Fibroblast of upper back skin (primary cell): ENCODE results near the gene ANKRD44.
"Not testable (repeated sequence)": the region's sequence is repeated elsewhere in the genome, so short reads cannot be mapped to it uniquely, and the experiment has no call there.

Experiments
- DNase-seq: peaks from one replicate; pipeline ENCODE4 v3.0.0-alpha.2; 2013

Gene ANKRD44

DNA sequence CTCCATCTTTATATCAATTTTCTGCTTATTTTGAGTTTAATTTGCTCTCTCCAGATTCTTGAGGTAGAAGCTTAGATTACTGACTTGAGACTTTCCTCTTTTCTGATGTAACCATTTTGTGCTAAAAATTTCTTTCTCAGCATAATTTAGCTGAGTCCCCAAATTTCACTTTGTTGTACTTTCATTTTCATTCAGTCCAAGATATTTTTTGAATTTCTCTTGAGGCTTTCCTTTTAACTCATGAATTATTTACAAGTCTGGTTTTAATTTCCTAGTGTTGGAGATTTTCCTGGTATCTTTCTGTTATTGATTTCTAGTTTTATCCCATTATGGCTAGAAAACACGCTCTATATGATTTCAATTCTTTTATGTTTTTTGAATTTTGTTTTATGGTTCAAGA lies 239.4 kb downstream of the ANKRD44 start:
- DNase-seq = no peak

DNA sequence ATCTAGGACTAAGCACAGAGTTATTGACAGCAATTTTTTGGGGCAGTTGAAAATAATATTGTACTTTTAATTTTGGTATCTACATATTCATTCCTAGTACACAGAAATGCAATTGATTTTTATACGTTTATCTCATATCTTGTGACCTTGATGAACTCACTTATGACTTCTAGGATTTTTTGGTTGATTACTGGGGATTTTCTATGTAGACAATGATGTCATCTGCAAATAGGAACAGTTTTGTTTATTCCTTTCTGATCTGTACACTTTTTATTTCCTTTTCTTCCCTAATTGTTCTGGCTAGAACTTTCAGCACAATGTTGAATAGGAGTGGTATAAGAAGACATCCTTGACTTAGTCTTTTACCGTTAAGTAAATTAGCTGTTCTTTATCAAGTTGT lies 240.6 kb downstream of the ANKRD44 start:
- DNase-seq = no peak

DNA sequence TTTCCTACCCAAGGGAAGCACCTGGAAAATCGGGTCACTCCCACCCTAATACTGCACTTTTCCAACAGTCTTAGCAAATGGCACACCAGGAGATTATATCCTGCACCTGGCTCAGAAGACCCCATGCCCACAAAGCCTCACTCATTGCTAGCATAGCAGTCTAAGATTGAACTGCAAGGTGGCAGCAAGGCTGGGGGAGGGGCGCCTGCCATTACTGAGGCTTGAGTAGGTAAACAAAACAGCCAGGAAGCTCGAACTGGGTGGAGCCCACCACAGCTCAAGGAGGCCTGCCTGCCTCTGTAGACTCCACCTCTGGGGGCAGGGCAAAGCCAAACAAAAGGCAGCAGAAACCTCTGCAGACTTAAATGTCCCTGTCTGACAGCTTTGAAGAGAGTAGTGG lies 248.0 kb downstream of the ANKRD44 start:
- DNase-seq = not testable (repeated sequence)

DNA sequence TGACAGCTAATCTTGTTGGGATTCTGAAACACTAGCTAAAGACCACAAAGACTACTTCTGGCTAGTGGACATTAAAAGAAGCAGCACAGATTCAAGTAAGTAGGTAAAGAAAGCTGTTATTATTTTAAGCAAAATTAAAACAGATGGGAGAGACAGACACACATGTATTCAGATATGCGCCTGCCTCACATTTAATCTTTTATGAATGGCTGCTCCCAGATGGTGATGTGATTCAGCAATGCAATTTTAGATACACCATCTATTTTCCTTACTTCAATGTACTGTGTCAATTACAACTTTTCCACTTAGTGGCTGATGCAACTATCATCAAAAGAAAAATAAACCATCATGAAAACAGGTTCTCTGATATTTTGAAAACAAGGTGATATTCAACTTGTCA lies 251.1 kb downstream of the ANKRD44 start:
- peak; percentile 12 for DNase-seq

DNA sequence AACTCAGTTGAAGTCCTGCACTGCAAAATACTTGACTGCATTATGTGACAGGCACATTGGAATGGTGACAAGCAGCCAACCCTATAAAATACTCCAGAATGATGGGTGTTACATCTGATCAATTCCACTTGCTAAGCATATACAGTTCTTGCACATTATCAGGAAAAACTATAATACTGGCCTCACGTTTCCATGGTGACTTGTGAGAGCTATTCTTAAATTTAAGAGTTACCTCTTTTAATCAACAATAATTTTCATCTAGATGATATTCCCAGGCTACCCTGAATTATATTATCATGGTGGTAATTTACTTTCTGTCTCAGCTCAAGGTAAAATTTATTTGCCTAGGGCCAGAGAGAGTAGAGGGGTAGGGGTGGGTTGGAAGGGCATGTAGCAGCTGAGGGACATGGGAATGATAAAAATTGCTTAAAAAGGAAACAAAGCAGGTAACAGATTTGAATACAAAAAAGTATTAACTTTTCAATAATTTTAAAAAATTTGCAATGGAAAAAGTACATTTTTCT lies 251.7 kb downstream of the ANKRD44 start:
- no peak for DNase-seq

DNA sequence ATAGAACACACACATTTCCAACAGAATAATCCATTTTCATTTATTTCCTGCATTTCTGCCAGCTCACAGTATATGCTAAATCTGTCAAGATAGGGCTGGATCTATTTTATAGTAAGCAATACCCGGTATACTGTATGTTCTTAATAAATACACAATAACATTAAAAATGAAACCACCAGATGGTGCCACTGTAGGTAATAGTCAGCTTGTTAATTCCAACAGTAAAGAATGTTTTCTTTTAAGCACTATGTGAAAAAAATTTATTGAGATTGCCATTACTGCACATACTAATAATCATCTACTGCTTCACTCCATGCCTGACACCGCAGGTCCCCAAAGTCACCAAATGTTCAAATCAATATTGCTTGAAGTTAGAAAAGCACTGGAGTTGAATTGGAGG lies 252.6 kb downstream of the ANKRD44 start:
- DNase-seq = no peak

DNA sequence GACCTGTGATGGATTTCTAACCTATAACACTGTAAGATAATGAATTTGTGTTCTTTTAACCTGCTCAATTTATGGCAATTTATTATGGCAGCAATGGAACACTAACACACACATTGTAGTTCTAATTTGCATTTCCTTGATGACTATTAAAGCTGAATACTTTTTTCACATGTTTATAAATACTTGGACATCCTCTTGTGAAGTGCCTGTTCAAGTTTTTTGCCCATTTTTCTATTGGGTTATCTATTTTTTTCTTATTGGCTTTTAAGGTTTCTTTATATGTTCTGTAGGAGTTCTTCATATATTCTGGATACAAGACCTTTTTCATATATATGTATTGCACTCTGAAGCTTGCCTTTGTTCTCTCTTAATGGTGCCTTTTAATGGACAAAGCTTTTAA lies 255.5 kb downstream of the ANKRD44 start:
- DNase-seq = no peak

DNA sequence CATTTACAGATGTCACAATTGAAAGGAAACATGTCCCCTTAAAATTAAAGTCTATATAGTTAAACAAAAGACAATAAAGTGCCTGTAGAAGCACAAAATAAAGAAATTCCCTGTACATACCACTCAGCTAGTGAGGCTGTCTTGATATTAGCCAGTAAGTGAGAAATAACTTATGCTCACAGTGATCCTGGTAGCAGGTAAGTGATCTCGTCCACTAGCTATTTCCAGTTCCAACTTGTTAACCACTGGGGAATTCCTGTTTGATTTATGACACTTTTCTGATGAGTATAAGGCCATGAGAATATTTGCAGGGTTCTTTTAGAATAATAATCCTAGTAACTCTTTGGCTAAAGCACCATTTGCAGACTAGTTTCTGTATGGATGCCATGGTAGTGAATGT lies 256.1 kb downstream of the ANKRD44 start:
- peak; percentile 56 for DNase-seq

DNA sequence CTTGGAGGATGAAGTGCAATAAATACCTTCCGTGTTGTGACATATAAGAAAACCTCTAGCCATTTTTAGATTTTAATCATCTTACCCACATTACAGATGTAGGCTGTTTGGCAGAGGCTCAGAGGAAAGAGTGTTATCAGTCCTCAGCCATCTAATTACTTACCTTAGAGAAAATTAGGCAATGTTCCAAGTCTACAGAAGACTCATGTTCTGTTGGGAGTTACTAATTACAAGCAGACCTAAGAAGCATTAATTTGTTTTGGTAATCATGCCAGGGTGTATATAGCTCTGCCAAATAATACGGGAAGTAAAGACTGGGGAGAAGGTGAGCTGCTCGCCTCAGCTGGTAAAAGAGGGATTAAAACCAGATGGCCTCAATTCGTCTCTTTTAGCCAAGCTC lies 258.2 kb downstream of the ANKRD44 start:
- DNase-seq = peak; percentile 6

DNA sequence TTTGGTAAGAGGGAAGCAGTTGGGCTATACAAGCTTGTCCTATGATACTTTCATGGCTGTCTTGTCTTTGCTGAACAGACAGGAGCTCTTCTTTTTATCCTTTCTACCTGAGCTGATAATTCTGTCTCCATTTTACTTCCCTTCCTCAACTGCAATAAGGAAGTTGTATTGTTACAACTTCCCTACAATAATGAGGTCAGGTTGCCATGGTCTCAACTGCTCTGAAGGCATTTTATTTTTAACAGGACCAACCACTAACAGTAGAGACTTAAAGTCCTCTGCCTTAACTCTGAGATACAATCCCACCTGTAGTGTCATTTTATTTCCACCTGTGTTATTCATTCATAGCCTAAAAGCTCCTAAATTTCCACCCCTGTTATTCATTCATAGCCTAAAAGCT lies 265.5 kb downstream of the ANKRD44 start:
- no peak for DNase-seq

DNA sequence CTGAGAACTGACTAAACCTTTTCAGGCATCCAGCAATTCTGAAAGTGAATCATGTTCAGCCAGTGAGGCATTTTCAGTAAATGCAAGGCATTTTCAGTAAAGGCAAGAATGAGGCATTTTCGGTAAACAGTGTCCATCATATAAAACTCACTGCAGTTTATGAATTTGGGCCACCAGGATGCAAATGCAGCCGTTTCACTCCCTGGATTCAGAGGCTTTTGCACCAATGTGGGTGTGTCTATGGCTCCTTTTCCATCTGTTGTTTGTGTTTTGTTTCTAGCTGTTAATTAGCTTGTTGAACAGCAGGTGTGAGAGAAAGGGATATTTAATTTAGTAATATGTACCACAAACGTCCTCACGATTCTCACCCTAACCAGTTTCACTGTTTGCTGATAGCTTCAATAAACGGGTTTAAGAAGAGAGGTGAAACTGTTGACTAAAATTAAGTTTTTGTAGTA lies 267.8 kb downstream of the ANKRD44 start:
- no peak for DNase-seq

DNA sequence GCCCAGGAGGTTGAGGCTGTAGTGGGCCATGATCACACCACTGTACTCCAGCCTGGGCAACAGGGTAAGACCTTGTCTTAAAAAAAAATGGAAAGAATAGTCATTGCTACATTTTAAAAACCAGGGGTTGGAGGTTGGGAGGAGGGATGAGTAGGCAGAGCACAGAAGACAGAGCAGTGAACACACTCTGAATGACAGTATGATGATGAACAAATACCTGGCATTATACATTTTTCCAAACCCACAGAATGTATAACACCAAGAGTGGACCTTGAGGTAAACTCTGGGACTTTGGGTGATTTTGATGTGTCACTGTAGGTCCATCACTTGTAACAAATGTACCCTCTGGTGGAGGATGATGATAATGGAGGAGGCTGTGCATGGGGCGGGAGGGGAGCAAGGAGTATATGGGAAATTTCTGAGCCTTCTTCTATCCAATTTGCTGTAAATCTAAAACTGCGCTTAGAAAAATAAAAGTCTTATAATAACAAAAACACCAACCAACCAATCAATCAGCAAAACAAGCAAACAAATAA lies 272.6 kb downstream of the ANKRD44 start:
- peak; percentile 7 for DNase-seq

DNA sequence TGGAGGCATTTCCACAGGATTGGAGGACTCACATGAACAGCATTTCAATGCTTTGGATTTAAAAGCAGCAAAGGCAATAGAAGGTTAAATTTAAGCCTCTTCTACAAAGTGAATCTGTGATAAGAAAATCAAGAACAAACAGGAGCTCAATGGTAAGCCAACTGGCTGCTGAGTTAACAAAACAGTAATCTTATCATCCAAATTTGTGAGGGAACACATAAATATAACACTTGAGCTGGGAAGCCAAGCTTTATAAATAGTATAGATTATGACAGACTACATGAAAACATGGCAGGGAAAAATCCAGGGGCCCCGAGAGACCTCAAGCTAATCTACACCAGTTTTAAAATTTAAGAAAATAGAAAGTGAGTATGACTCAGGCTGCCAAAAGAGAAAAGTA lies 275.6 kb downstream of the ANKRD44 start:
- no peak for DNase-seq

DNA sequence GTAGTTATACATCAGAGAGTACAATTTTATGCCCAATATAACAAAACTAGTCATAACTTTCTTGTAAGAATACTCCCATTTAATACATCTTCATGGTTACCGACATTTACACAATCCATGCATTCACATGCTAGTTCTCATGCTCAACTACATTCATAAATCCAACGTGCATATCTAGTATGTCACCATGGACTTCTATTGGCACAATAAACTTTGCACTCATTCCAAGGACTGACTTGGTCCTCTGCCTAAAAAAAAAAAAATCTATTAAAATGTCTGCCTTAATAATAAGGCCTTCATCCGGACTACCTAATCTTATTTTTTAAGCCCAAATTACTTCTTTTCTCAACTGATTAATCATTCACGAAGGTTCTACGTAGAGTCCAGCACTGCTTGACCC lies 276.3 kb downstream of the ANKRD44 start:
- no peak for DNase-seq

DNA sequence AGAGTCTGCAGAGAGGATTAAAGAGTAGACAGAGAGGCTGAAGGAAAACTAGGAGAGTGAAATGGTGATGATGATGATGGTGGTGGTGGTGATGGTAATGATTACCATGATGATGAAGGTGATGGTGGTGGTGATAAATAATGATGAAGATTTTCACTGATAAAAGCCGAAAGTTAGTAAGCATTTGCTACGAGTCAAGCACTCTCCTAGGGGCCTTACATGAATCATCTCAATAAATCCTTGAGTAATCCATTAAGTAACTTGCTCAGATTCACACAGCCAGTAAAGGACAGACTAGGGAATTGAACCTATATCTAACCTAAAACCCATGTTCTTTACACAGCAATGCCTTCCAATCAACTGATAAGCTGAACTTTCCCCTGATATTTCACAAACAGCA lies 277.4 kb downstream of the ANKRD44 start:
- no peak for DNase-seq

DNA sequence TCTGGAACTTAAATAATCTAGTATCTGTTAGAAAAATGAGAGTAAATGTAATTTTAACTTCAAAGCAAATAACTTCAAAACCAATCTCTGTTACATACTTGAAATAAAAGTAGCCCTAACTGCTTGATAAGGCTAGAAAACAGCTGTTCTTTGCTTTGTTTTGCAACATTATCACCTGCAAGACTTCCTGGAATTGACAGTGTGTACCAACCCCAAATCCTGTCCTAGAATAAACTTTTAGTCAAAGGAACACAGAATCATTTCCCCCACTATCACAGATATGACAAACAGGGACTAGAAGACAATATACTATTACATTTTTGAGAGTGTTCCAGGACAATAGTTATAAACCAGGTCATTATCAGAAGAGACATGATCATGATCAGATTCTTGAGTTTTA lies 278.8 kb downstream of the ANKRD44 start:
- no peak for DNase-seq

DNA sequence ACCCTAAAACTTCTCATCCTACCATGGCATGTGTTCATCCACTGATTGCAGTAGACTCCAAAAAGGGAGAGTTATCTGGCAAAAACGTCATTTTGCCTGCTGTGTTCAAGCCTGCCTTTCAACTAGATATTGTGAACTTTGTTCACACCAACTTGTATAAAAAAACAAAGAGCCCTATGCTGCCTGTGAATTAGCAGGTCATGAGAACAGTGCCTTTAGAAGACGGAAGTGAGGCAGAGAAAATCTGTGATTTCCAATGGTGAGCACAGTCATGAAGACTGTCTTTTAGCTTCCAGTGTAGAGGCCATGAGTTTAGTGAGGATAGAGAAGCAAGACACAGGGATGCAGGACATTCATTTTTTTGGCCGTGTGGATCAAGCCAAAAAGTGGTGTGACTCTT lies 280.5 kb downstream of the ANKRD44 start:
- no peak for DNase-seq

DNA sequence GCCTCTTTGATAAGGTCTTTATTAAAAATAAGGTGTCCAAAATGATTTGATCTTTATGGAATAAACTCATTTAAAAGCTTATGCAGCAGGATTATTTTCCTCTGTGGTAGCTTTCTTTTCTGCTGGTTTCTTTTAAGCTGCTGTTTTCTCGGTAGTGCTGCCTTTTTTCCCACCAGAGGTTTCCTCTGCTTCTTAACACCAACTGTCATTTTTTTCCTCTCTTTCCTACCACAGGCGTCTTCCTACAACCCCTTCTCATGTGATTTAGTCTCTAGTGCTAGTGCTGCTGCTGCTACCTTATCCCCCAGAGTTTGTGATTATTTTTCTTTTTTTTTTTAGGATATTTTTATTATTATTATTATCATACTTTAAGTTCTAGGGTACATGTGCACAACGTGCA lies 281.9 kb downstream of the ANKRD44 start:
- no peak for DNase-seq

DNA sequence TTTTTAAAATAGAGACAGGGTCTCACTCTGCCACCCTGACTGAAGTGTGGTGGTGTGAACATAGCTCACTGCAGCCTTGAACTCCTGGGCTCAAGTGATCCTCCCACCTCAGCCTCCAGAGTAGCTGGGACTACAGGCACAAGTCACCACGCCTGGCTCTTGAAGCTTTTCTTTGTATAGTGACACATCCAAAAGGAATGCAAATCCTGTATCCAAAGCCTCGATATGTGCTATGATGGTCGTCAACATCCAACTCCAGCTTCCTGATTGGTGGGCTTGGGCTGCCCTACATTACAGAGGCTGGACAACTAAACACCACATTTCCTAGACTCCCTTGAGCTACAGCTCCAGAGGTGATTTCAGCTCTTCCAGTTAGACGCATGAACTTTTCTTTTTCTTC lies 282.4 kb downstream of the ANKRD44 start:
- DNase-seq = peak; percentile 83

DNA sequence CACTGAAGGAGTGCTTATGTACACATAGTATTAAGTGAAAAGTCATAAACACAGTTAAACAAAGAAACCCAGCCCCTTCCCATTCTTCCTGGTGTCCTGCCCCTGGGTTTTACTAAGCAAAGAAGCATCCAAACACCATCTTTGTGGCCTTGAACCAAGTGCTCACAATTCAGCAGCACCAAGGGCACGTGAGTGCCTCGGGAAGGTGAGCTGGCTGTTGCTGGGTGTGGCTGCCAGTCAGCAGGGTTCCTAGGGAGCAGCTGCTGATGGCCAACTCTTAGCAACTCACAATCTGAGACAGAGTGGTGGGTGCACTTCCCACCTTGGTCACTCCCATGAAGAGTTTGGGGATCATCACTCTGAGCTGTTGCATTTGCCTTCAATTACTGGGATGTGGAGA lies 286.4 kb downstream of the ANKRD44 start:
- DNase-seq = no peak

DNA sequence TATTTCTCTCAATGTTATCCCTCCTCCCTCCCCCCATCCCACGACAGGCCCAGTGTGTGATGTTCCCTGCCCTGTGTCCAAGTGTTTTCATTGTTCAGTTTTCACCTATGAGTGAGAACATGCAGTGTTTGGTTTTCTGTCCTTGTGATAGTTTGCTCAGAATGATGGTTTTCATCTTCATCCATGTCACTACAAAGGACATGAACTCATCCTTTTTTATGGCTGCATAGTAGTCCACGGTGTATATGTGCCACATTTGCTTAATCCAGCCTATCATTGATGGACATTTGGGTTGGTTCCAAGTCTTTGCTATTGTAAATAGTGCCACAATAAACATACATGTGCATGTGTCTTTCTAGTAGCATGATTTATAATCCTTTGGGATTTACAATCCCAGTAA lies 289.7 kb downstream of the ANKRD44 start:
- DNase-seq = not testable (repeated sequence)

DNA sequence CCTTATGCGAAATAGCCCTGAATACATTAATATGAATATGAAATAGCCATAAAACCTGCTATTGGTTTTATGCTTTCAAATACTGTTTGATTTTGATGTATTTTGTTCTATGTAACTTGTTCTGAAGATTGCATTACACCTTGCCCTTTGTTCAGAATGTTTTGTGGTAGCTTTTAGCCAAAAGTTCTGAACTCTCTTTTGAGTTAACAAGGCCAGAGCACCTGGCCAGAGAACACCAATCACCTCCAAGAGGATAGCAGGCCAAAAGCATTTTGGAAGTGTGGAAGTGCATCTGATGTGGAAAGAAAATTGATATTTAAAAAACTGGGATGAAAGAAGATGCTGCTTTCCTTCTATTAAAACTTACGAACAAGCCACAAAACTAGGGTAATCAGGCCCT lies 297.5 kb downstream of the ANKRD44 start:
- no peak for DNase-seq

DNA sequence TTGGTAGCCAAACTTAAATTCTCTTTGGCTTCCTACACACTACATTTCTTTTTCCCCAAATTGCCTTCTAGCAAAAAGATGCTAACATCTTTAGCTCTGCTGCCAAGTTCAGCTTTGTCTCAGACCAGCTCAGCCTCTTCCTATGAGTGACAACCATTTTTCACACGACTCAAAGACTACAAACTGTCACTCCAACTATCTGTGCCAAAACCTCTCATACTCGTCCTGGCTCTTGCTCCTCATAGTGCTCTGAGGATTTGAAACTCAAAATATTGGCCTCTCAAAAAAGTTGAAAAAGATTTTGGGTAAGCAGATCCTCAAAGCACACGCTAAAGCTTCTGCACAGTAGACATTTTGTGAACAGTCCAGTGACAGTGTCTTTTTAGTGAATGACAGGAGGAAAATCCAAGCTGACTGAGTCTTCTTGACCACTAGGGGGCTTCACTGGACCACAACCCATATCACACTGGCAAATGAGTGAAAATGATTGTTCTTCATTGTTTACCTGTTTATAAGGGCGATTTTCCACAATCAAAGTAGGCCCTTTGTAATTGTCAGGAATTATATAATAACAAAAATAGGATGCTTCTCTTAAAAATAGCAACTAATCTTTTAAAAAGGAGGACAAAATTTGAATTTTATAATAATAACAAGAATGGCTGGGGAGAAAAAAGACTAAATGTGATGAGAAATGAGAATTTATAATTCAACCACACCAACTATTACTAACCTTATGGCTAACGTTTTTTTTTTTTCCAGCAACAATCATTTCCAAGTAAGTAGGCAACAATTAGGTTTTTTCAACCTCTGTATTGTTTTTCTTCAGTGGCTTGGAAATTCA lies 298.6 kb downstream of the ANKRD44 start:
- peak; percentile 51 for DNase-seq

DNA sequence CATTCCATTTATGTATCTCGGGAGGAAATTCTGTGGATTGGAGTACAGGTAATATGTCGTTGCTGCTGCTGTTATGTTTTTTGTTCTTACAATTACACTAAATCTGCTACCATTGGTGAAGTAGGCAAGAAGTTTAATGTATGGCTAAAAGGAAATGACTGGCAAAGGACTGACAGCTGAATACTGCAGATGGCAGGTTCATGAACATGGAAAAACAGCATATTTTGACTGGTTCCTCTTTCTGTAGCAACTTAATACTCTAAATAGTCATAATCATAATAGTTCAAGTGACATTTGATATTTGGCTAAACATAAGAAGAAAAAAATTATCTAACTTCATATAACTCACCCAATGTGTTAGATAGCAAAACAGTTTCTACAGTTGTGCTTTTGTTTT lies 299.6 kb downstream of the ANKRD44 start:
- DNase-seq = no peak
